Liver (tissue), 9 donors: ENCODE data around the gene GSE1. TPM values are rescaled to one million over a fixed set of nuclear protein-coding genes. Genes with fewer than 3 reads are reported as not detected.

Experiments used
- DNase-seq: peaks from one replicate; pipeline ENCODE4 v3.0.0-alpha.2; 2017; ENCODE audit warnings: low spot score
- H3K27ac ChIP-seq, 2 donors: one replicate each; pipeline ENCODE4 v1.7.0; 2013; ENCODE audit warnings: inconsistent platforms in 2 of 2, low read length in 2 of 2, control low read depth in 1 of 2, low read depth in 1 of 2, mild to moderate bottlenecking in 1 of 2
- H3K27me3 ChIP-seq, 4 donors: one replicate each; pipeline versions ENCODE4 v1.6.1 to v1.7.0; 2013; ENCODE audit warnings: low read length in 3 of 4, inconsistent platforms in 1 of 4, mild to moderate bottlenecking in 1 of 4, moderate library complexity in 1 of 4; ENCODE audit not compliant: control insufficient read depth in 4 of 4, insufficient read depth in 4 of 4
- H3K36me3 ChIP-seq, 4 donors: one replicate each; pipeline versions ENCODE4 v1.6.1 to v1.7.0; 2013; ENCODE audit warnings: low read length in 3 of 4, mild to moderate bottlenecking in 3 of 4, low read depth in 1 of 4, moderate library complexity in 1 of 4; ENCODE audit not compliant: control insufficient read depth in 4 of 4, insufficient read depth in 3 of 4
- H3K4me1 ChIP-seq, 4 donors: one replicate each; pipeline versions ENCODE4 v1.6.1 to v1.7.0; 2013; ENCODE audit warnings: low read length in 3 of 4, mild to moderate bottlenecking in 3 of 4, moderate library complexity in 1 of 4; ENCODE audit not compliant: control insufficient read depth in 4 of 4, insufficient read depth in 4 of 4
- H3K4me3 ChIP-seq, 3 donors: one replicate each; pipeline versions ENCODE4 v1.6.1 to v1.7.0; 2013; ENCODE audit warnings: low read length in 3 of 3, control low read depth in 1 of 3, low read depth in 1 of 3, mild to moderate bottlenecking in 1 of 3
- H3K9ac ChIP-seq, 2 donors: one replicate each; pipeline ENCODE4 v1.7.0; 2013; ENCODE audit warnings: low read length in 2 of 2, mild to moderate bottlenecking in 2 of 2, moderate library complexity in 2 of 2, control low read depth in 1 of 2, low read depth in 1 of 2
- H3K9me3 ChIP-seq, 4 donors: one replicate each; pipeline versions ENCODE4 v1.6.1 to v1.7.0; 2013; ENCODE audit warnings: low read length in 3 of 4; ENCODE audit not compliant: control insufficient read depth in 4 of 4
- EGR1 ChIP-seq, 2 donors: IDR thresholded peaks; 2 replicates each; pipeline ENCODE4 v1.6.1; 2016 to 2018; ENCODE audit warnings: antibody characterized with exemption in 2 of 2, low read depth in 2 of 2
- FOXA1 ChIP-seq: IDR thresholded peaks from 2 replicates; pipeline ENCODE4 v1.6.1; 2016; ENCODE audit warnings: antibody characterized with exemption
- FOXA2 ChIP-seq: IDR thresholded peaks from 2 replicates; pipeline ENCODE4 v1.6.1; 2016; ENCODE audit warnings: antibody characterized with exemption
- GABPA ChIP-seq, 2 donors: IDR thresholded peaks in 1 of 2; conservative IDR thresholded peaks in 1 of 2; 2 replicates each; pipeline ENCODE4 v1.6.1; 2016; ENCODE audit warnings: antibody characterized with exemption in 2 of 2, mild to moderate bottlenecking in 1 of 2, moderate library complexity in 1 of 2
- HNF4A ChIP-seq, 2 donors: conservative IDR thresholded peaks; 2 replicates each; pipeline ENCODE4 v1.6.1; 2016; ENCODE audit warnings: antibody characterized with exemption in 2 of 2, mild to moderate bottlenecking in 2 of 2
- HNF4G ChIP-seq: IDR thresholded peaks from 2 replicates; pipeline ENCODE4 v1.6.1; 2016; ENCODE audit warnings: antibody characterized with exemption
- JUND ChIP-seq, 2 donors: IDR thresholded peaks; 2 replicates each; pipeline ENCODE4 v1.6.1; 2016; ENCODE audit warnings: antibody characterized with exemption in 2 of 2
- NR2F2 ChIP-seq: IDR thresholded peaks from 2 replicates; pipeline ENCODE4 v1.6.1; 2016; ENCODE audit warnings: antibody characterized with exemption
- RAD21 ChIP-seq, 2 donors: IDR thresholded peaks; 2 replicates each; pipeline ENCODE4 v1.6.1; 2016; ENCODE audit warnings: antibody characterized with exemption in 2 of 2, mild to moderate bottlenecking in 2 of 2
- RXRA ChIP-seq, 2 donors: IDR thresholded peaks; 2 replicates each; pipeline ENCODE4 v1.6.1; 2017 to 2018; ENCODE audit warnings: antibody characterized with exemption in 2 of 2, mild to moderate bottlenecking in 1 of 2
- SP1 ChIP-seq: IDR thresholded peaks from 2 replicates; pipeline ENCODE4 v1.6.1; 2018; ENCODE audit warnings: antibody characterized with exemption, mild to moderate bottlenecking
- TAF1 ChIP-seq: conservative IDR thresholded peaks from 2 replicates; pipeline ENCODE4 v1.6.1; 2016; ENCODE audit warnings: antibody characterized with exemption, mild to moderate bottlenecking
- YY1 ChIP-seq: IDR thresholded peaks from 2 replicates; pipeline ENCODE4 v1.6.1; 2016; ENCODE audit warnings: antibody characterized with exemption, mild to moderate bottlenecking
- WGBS: extraction: QIAGEN DNeasy Blood & Tissue Kit; methylation state at CpG from one replicate; pipeline ENCODE4 v1.1.7; 2013; 5-methylcytosine and 5-hydroxymethylcytosine counted together
- polyA plus RNA-seq, 2 donors: library from polyadenylated mRNA; stranded (reverse) in 1 of 2; unstranded in 1 of 2; fragments of 200-250 nt in 1 of 2; fragments of >200 nt in 1 of 2; fragmentation: Nextera tagmentation in 1 of 2; extraction: Ambion mirVana in 1 of 2; gene quantifications; one replicate each; pipeline versions ENCODE4 v1.2.1 to v1.2.3, GENCODE V29; 2013 to 2015
- total RNA-seq, 2 donors: library from RNA; depleted of rRNA; stranded (reverse); fragments of >200 nt; gene quantifications; one replicate each; pipeline ENCODE4 v1.2.3, GENCODE V29; 2014
- TF ChIP-seq, protein P1 (sequence below): IDR thresholded peaks from 2 replicates; pipeline ENCODE4 v1.6.1; 2016; ENCODE audit warnings: antibody characterized with exemption
- TF ChIP-seq, protein P2 (sequence below): IDR thresholded peaks from 2 replicates; pipeline ENCODE4 v1.6.1; 2016; ENCODE audit warnings: antibody characterized with exemption
- TF ChIP-seq, protein P3 (sequence below): IDR thresholded peaks from 2 replicates; pipeline ENCODE4 v1.6.1; 2016; ENCODE audit warnings: antibody characterized with exemption
- TF ChIP-seq, protein P4 (sequence below): IDR thresholded peaks from 2 replicates; pipeline ENCODE4 v1.6.1; 2016; ENCODE audit warnings: antibody characterized with exemption, mild to moderate bottlenecking
- TF ChIP-seq, protein P5 (sequence below): fragments of 150-350 bp; IDR thresholded peaks from 2 replicates; pipeline ENCODE4 v1.5.1; 2017; ENCODE audit warnings: improper control_type of control experiment, low read depth, low read length; ENCODE audit not compliant: missing input control
- donor health status: healthy.
- donor health status: healthy.
- donor health status: healthy.
- donor health status: healthy.
- donor health status: healthy.

Gene GSE1
- total and polyA plus RNA-seq, 4 donors, result 9.9 to 37.7 (median 25.2) TPM

DNA sequence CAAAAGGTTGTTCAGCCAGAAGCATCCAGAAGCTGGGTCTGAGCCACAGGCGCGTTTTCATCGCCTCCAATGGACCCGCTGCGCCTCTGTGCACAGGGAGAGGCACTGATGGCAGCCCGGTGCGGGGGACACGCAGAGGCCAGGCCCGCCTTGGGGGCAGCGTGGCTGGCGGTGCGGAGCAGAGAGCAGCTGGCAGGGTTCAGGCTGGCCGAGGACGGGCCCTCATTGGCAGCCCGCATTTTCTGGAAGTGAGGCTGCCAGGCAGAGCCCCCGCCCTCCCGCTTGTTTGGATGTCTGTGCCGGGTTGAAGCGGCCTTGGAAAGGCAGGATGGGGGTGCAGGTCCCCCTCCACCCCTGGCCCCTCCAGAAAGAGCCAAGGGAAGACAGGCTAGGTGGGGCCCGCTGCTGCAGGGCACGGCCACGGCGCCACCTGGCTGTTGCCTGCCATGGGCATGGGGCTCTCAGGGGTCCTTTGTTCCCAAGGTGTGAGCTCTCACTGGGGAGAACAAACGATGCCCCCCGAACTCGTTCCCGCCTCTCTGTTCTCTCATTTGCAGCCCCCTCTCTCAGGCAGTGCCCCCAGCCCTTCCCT is 18.8 kb downstream of the GSE1 start:
- 84% methylated on average over 27 of the region's 27 CpGs for WGBS
- TF ChIP-seq GABPA (IDR thresholded peaks at IDR 0.05 in 1 of 2, conservative IDR thresholded peaks at IDR 0.05 in 1 of 2) (no peak), JUND (IDR thresholded peaks at IDR 0.05) (no peak), FOXA2 (no peak), NR2F2 (no peak), RXRA (IDR thresholded peaks at IDR 0.05) (no peak), FOXA1 (no peak), EGR1 (IDR thresholded peaks at IDR 0.05; ENCODE audit: low read depth in 2 of 2) (no peak), TAF1 (no peak), SP1 (no peak), HNF4A (conservative IDR thresholded peaks at IDR 0.05) (no peak), YY1 (no peak)
- TF ChIP-seq, protein P1, sequence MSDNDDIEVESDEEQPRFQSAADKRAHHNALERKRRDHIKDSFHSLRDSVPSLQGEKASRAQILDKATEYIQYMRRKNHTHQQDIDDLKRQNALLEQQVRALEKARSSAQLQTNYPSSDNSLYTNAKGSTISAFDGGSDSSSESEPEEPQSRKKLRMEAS, result no peak
- TF ChIP-seq, protein P2, sequence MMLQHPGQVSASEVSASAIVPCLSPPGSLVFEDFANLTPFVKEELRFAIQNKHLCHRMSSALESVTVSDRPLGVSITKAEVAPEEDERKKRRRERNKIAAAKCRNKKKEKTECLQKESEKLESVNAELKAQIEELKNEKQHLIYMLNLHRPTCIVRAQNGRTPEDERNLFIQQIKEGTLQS, result no peak
- TF ChIP-seq, protein P3, sequence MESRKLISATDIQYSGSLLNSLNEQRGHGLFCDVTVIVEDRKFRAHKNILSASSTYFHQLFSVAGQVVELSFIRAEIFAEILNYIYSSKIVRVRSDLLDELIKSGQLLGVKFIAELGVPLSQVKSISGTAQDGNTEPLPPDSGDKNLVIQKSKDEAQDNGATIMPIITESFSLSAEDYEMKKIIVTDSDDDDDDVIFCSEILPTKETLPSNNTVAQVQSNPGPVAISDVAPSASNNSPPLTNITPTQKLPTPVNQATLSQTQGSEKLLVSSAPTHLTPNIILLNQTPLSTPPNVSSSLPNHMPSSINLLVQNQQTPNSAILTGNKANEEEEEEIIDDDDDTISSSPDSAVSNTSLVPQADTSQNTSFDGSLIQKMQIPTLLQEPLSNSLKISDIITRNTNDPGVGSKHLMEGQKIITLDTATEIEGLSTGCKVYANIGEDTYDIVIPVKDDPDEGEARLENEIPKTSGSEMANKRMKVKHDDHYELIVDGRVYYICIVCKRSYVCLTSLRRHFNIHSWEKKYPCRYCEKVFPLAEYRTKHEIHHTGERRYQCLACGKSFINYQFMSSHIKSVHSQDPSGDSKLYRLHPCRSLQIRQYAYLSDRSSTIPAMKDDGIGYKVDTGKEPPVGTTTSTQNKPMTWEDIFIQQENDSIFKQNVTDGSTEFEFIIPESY, result no peak
- Histone ChIP-seq H3K27me3 (no peaks in the 10 kb centered on the region), H3K36me3 (peaks cover 0 to 4% (median 0%) of the 10 kb centered on the region in 4 donors), H3K4me3 (no peak overlapping the region), H3K9me3 (peaks cover 0 to 2% (median 0%) of the 10 kb centered on the region in 4 donors), H3K4me1 (peaks cover 12 to 51% (median 35%) of the 10 kb centered on the region in 4 donors), H3K9ac (no peak overlapping the region), H3K27ac (no peak overlapping the region)
- no peak for DNase-seq

DNA sequence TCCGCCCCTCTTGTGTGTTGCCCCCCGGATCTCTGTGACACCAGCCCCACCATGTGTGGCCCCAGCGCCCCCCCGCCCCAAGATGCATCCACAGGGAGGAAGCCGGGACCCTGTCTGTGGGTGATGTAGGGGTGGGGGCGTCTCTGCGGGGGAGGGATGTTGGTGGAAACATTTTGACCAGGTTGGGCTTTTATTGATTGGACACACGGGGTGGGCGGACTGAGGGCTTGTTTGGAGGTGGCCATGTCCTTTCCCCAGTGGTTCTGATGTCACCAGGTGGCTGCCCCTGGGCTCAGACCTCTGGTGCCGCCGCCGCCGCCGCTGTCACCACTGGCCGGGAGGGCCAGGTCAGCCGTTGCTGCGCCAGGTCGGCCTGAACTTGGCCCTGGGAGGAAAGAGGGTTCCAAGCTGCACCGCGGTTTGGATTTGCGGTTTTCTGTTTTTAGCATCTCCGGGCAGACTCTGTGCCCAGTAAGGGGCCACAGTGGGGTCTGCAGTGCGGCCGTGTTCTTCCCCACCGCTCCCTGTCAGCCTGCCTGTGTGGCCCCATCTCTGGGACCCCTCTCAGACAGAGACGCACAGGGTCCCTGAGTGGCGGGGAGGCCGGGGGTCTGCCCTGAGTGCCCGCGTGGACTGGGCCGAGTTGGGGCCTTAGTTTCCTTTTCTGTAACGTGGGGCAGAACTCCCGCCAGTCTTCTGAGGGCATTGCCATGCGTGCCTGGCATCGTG is 19.8 kb downstream of the GSE1 start:
- no peak for DNase-seq

More for the DNA sequence above, 19.8 kb downstream of the GSE1 start:
- no peaks in the 10 kb centered on the region for H3K27me3 ChIP-seq
- peaks cover 0 to 4% (median 0%) of the 10 kb centered on the region in 4 donors for H3K36me3 ChIP-seq
- no peak overlapping the region for H3K4me3 ChIP-seq
- peaks cover 12 to 61% (median 42%) of the 10 kb centered on the region in 4 donors for H3K4me1 ChIP-seq
- WGBS, result 78% methylated on average over 35 of the region's 35 CpGs
- H3K9ac ChIP-seq, result no peak overlapping the region
- no peak overlapping the region for H3K27ac ChIP-seq
- H3K9me3 ChIP-seq, result peaks cover 0 to 2% (median 0%) of the 10 kb centered on the region in 4 donors
- TF ChIP-seq NR2F2 (no peak), FOXA2 (no peak), GABPA (IDR thresholded peaks at IDR 0.05 in 1 of 2, conservative IDR thresholded peaks at IDR 0.05 in 1 of 2) (no peak), RAD21 (IDR thresholded peaks at IDR 0.05) (no peak), TAF1 (no peak), EGR1 (IDR thresholded peaks at IDR 0.05; ENCODE audit: low read depth in 2 of 2) (no peak), YY1 (no peak), RXRA (IDR thresholded peaks at IDR 0.05) (no peak), JUND (IDR thresholded peaks at IDR 0.05) (no peak), FOXA1 (no peak), SP1 (no peak), HNF4G (no peak), HNF4A (conservative IDR thresholded peaks at IDR 0.05) (no peak)
- TF ChIP-seq, protein P1, result no peak
- TF ChIP-seq, protein P4, sequence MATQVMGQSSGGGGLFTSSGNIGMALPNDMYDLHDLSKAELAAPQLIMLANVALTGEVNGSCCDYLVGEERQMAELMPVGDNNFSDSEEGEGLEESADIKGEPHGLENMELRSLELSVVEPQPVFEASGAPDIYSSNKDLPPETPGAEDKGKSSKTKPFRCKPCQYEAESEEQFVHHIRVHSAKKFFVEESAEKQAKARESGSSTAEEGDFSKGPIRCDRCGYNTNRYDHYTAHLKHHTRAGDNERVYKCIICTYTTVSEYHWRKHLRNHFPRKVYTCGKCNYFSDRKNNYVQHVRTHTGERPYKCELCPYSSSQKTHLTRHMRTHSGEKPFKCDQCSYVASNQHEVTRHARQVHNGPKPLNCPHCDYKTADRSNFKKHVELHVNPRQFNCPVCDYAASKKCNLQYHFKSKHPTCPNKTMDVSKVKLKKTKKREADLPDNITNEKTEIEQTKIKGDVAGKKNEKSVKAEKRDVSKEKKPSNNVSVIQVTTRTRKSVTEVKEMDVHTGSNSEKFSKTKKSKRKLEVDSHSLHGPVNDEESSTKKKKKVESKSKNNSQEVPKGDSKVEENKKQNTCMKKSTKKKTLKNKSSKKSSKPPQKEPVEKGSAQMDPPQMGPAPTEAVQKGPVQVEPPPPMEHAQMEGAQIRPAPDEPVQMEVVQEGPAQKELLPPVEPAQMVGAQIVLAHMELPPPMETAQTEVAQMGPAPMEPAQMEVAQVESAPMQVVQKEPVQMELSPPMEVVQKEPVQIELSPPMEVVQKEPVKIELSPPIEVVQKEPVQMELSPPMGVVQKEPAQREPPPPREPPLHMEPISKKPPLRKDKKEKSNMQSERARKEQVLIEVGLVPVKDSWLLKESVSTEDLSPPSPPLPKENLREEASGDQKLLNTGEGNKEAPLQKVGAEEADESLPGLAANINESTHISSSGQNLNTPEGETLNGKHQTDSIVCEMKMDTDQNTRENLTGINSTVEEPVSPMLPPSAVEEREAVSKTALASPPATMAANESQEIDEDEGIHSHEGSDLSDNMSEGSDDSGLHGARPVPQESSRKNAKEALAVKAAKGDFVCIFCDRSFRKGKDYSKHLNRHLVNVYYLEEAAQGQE, result no peak
- TF ChIP-seq, protein P3, result no peak
- TF ChIP-seq, protein P2, result no peak
- TF ChIP-seq, protein P5, sequence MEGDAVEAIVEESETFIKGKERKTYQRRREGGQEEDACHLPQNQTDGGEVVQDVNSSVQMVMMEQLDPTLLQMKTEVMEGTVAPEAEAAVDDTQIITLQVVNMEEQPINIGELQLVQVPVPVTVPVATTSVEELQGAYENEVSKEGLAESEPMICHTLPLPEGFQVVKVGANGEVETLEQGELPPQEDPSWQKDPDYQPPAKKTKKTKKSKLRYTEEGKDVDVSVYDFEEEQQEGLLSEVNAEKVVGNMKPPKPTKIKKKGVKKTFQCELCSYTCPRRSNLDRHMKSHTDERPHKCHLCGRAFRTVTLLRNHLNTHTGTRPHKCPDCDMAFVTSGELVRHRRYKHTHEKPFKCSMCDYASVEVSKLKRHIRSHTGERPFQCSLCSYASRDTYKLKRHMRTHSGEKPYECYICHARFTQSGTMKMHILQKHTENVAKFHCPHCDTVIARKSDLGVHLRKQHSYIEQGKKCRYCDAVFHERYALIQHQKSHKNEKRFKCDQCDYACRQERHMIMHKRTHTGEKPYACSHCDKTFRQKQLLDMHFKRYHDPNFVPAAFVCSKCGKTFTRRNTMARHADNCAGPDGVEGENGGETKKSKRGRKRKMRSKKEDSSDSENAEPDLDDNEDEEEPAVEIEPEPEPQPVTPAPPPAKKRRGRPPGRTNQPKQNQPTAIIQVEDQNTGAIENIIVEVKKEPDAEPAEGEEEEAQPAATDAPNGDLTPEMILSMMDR, result no peak
